Muscle of arm (tissue), 12 donors: Measurements from ENCODE around the gene ATP6V1D. TPM values are rescaled to one million over a fixed set of nuclear protein-coding genes. Genes with fewer than 3 reads are reported as not detected.
A peak's percentile ranks its signal among the peaks of the same experiment; 100 is the strongest.
"Not testable (repeated sequence)": the region's sequence is repeated elsewhere in the genome, so short reads cannot be mapped to it uniquely, and the experiment has no call there.

ENCODE experiments used
- DNase-seq: peaks from one replicate; pipeline ENCODE4 v3.0.0-alpha.2; 2013
- polyA plus RNA-seq, 12 donors: library from polyadenylated mRNA; unstranded; fragments of 120-200 nt; gene quantifications; one replicate each; pipeline ENCODE4 v1.2.1, GENCODE V29; 2013; ENCODE audit not compliant: insufficient read length in 12 of 12

Gene ATP6V1D
- polyA plus RNA-seq, 12 donors: 48.4 to 106 (median 81.6) TPM; not detected in 1

- DNase-seq: no peak
Observed at GRCh38 chr14:67373347-67373746, 13.7 kb upstream of the ATP6V1D start.

- no peak for DNase-seq
Observed at GRCh38 chr14:67372833-67373232, 13.2 kb upstream of the ATP6V1D start.

- DNase-seq: no peak
Observed at GRCh38 chr14:67371247-67372148, 11.9 kb upstream of the ATP6V1D start.

- DNase-seq: no peak
Observed at GRCh38 chr14:67370830-67371229, 11.2 kb upstream of the ATP6V1D start.

- no peak for DNase-seq
Observed at GRCh38 chr14:67365476-67365875, 5.9 kb upstream of the ATP6V1D start.

GRCh38 chr14:67360470-67361206 lies 1.0 kb upstream of the ATP6V1D start:
- DNase-seq: no peak

GRCh38 chr14:67358924-67359774 lies 455 bp downstream of the ATP6V1D start:
- DNase-seq: peak; percentile 4

- no peak for DNase-seq
Observed at GRCh38 chr14:67357969-67358354, 1.6 kb downstream of the ATP6V1D start.

GRCh38 chr14:67357186-67357968 lies 2.2 kb downstream of the ATP6V1D start:
- DNase-seq: no peak

- DNase-seq: no peak
Observed at GRCh38 chr14:67352055-67352454, 7.5 kb downstream of the ATP6V1D start.

- DNase-seq: no peak
Observed at GRCh38 chr14:67345583-67345982, 14.0 kb downstream of the ATP6V1D start.

GRCh38 chr14:67343601-67344230 lies 15.9 kb downstream of the ATP6V1D start:
- DNase-seq: no peak

- not testable (repeated sequence) for DNase-seq
Observed at GRCh38 chr14:67341231-67341630, 18.4 kb downstream of the ATP6V1D start.

GRCh38 chr14:67335781-67336180 lies 23.8 kb downstream of the ATP6V1D start:
- DNase-seq: no peak

GRCh38 chr14:67332468-67332867 lies 27.1 kb downstream of the ATP6V1D start:
- no peak for DNase-seq

- DNase-seq: no peak
Observed at GRCh38 chr14:67331368-67332125, 28.1 kb downstream of the ATP6V1D start.

- DNase-seq: not testable (repeated sequence)
Observed at GRCh38 chr14:67329666-67330065, 29.9 kb downstream of the ATP6V1D start.

GRCh38 chr14:67319142-67319541 lies 40.5 kb downstream of the ATP6V1D start:
- no peak for DNase-seq

GRCh38 chr14:67317822-67318221 lies 41.8 kb downstream of the ATP6V1D start:
- DNase-seq: no peak

- no peak for DNase-seq
Observed at GRCh38 chr14:67313153-67313552, 46.5 kb downstream of the ATP6V1D start.
